GM18517 (cell line): Measurements from ENCODE around the gene CARD19.

Experiments used
- ATAC-seq: cut with Tn5 transposase; IDR thresholded peaks from one replicate; pipeline ENCODE4 v1.9.1; 2021; ENCODE audit warnings: mild to moderate bottlenecking, moderate library complexity; ENCODE audit not compliant: unreplicated experiment

Gene CARD19

DNA sequence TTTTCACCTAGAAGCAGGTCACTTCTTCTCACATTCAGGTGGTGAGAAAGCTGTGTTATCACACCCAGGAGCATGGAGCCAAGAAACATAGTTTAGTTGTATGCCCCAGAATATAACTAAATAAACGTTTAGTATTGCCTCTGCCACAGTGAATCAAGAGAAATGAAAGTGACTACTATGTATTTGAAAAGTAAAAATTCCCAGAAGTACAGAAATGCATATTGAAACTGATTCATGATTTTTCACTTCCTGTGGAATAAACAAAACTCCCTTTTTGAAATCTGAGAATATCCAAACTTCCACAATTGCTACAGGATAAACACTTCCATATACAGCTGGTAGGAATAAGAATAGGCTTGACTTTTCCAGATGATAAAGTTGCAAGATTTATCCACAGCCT is 53.3 kb downstream of the CARD19 start:
- no peak for ATAC-seq

GRCh38 chr9:93151097-93151784 is 55.2 kb downstream of the CARD19 start:
- no peak for ATAC-seq

- ATAC-seq = no peak
These were observed 58.4 kb downstream of the CARD19 start for GRCh38 chr9:93154293-93154903.

DNA sequence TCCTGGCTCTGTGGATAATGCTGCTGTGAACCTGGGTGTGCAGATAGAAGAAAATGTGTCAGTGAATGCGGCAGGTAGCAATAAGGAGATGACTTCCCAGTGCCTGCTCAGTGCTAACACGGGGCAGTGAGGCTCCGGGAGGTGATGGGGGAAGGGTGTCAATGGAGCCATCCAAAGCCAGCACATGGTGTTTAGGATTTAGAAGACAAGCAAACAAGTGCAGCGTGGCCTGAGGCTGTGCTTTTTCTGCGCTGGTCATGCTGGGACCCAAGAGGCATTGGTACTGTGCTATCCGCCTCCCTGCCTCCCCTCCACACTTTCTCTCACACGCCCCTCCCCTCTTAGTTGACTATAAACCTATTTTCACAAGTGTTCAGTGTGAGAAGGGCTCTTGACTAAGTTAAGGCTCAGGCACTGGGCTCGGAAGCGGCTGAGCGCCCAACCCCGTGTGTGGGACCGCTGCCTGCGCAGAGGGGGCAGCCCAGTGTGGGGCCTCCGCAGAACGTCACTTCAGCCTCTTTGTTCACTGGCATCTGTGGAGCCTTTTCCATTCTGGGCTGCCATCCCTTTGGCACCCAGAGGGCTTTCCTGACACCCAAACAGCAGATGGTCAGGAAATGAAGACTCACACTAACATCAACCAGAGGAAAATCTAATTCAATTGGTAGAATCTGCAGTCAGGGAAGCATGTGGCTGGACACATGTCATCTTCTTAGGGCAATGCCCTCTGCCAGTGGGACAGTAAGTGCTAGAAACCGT is 59.9 kb downstream of the CARD19 start:
- no peak for ATAC-seq

- no peak for ATAC-seq
These were observed 60.5 kb downstream of the CARD19 start for GRCh38 chr9:93156475-93157008.

DNA sequence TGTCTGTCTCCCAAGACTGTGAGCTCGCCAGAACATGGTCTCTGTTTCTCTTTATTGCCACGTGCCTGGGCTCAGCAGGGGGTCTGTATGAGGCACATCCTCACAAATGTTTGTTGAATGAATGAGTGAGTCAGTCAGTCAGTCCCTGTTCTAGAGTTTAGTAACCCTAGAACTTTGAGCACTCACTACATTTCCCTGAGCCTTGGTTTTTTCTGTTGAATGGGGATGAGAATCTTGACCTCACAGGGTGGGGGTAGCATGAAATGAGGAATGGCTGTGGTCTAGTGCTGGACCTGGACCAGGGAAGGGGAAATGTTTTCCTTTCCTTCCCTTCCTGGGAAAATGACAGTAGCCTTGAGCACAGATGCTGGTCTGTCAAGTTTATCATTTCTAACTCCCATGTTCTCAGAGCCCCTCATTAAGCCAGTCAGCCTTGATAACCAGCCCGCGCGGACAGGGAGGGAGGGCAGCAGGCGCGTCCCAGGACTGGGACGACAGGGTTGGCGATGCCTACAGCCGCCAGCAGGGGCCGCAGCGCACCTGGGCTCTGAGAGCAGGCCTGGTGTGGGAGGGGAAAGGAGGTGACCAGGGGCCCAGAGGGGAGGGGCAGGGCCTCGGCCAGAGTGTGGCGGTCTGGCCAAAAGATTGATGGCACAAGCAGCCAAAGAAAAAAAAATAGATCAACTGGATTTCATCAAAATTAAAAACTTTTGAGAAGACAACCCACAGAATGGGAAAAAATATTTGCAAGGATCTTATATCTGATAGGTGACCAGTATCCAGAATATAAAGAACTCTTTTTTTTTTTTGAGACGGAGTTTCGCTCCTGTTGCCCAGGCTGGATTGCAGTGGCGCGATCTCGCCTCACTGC is 63.8 kb downstream of the CARD19 start:
- ATAC-seq = no peak

GRCh38 chr9:93161786-93162562 is 66.0 kb downstream of the CARD19 start:
- no peak for ATAC-seq
